Activated CD8-positive, alpha-beta T cell treated with anti-CD3 and anti-CD28 coated beads for 36 hours (primary cell): Measurements from ENCODE around the gene ZNF3. TPM values are rescaled to one million over a fixed set of nuclear protein-coding genes. Genes with fewer than 3 reads are reported as not detected.

Experiments used
- ATAC-seq: fragments of 200-7000 bp; cut with Tn5 transposase; one replicate; pipeline ENCODE4 v1.10.0; 2021; ENCODE audit warnings: mild to moderate bottlenecking, moderate library complexity
- CTCF ChIA-PET: fragments of 350-600 bp; sonication (Branson Sonifier 250); formaldehyde crosslinking; loops from one replicate; lab custom pipeline; 2021; ENCODE audit warnings: antibody characterized with exemption; lab: Charles Lee
- POLR2A ChIA-PET: fragments of 350-600 bp; sonication (Branson Sonifier 250); formaldehyde crosslinking; loops from one replicate; lab custom pipeline; 2021; ENCODE audit warnings: antibody characterized with exemption; lab: Charles Lee
- DNase-seq: peaks from one replicate; pipeline ENCODE4 v3.0.0-alpha.2; 2020
- H3K27ac Mint-ChIP-seq: one replicate; pipeline ENCODE4 v1.8.0; 2021; ENCODE audit warnings: mild to moderate bottlenecking, mixed read lengths
- H3K27me3 Mint-ChIP-seq: one replicate; pipeline ENCODE4 v1.8.0; 2021; ENCODE audit warnings: mixed read lengths
- H3K36me3 Mint-ChIP-seq: one replicate; pipeline ENCODE4 v1.8.0; 2021; ENCODE audit warnings: low read depth, mixed read lengths
- H3K4me1 Mint-ChIP-seq: one replicate; pipeline ENCODE4 v1.8.0; 2021; ENCODE audit warnings: low read depth, mixed read lengths
- H3K4me3 Mint-ChIP-seq: one replicate; pipeline ENCODE4 v1.8.0; 2021; ENCODE audit warnings: mild to moderate bottlenecking, moderate library complexity, mixed read lengths
- H3K9me3 Mint-ChIP-seq: one replicate; pipeline ENCODE4 v1.8.0; 2021; ENCODE audit warnings: mixed read lengths
- intact Hi-C: fragments of 100-400 bp; cut with micrococcal nuclease; formaldehyde crosslinking; loops from one replicate; pipeline ENCODE4 v1.10.0; 2022
- total RNA-seq, 2 experiments: library from RNA; stranded (reverse); gene quantifications; one replicate each; pipeline ENCODE4 v1.2.3, GENCODE V29; 2021
- TF ChIP-seq, protein P1 (sequence below): fragments of 200-600 bp; IDR thresholded peaks from one replicate; pipeline ENCODE4 v1.8.0; 2022; ENCODE audit warnings: antibody characterized with exemption, mild to moderate bottlenecking

The ZNF3 gene
- total RNA-seq, 2 experiments from 2014 or later: 16.4 to 18.9 TPM

DNA sequence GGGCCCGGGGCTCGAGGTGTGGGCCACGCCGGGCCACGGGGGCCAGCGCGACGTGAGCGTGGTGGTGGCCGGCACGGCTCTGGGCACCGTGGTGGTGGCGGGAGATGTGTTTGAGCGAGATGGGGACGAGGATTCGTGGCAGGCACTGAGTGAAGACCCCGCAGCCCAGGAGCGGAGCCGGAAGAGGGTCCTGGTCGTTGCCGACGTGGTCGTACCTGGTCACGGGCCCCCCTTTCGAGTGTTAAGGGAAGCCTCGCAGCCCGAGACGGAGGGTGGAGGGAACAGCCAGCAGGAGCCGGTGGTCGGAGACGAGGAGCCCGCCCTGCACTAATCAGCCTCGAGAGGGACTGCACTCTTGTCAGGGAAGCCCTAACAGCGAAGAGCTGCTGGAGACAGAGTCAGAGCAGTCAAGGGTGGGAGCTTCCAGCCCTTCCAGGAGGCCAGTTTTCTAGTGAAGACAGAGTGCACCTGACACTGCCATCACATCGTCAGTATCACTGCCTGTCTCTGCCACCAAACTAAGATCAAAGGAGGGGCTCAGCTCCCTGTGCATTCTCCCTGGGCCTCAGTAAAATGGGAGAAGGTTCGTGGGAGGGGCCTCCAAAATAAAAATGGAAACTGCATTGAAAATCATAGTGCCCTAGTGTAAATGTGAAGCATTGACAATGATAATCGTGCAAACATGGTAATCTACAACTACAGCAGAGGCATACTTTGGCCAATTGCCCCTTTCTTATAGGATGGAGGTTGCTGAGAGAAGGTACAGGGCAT, 46.5 kb upstream of the ZNF3 start:
- Mint-ChIP-seq H3K4me1 (peaks cover 22% of the 10 kb centered on the region), H3K27me3 (no peaks in the 10 kb centered on the region), H3K36me3 (peaks cover 3% of the 10 kb centered on the region), H3K4me3 (peak overlapping the region; percentile 99), H3K27ac (peak overlapping the region; percentile 72), H3K9me3 (no peaks in the 10 kb centered on the region)
- TF ChIP-seq, protein P1, sequence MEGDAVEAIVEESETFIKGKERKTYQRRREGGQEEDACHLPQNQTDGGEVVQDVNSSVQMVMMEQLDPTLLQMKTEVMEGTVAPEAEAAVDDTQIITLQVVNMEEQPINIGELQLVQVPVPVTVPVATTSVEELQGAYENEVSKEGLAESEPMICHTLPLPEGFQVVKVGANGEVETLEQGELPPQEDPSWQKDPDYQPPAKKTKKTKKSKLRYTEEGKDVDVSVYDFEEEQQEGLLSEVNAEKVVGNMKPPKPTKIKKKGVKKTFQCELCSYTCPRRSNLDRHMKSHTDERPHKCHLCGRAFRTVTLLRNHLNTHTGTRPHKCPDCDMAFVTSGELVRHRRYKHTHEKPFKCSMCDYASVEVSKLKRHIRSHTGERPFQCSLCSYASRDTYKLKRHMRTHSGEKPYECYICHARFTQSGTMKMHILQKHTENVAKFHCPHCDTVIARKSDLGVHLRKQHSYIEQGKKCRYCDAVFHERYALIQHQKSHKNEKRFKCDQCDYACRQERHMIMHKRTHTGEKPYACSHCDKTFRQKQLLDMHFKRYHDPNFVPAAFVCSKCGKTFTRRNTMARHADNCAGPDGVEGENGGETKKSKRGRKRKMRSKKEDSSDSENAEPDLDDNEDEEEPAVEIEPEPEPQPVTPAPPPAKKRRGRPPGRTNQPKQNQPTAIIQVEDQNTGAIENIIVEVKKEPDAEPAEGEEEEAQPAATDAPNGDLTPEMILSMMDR: no peak
- intact Hi-C loops: loop anchor here (10.0 kb wide), 1 partner anchor 213 kb away; the partner anchor contains the start of gene TRIM4
- peak; percentile 56 for DNase-seq
- ATAC-seq: peak; percentile 14
- POLR2A ChIA-PET: interaction anchor here (0.5 to 4.9 kb wide), 7 partner anchors 14 to 202 kb away, joined by 3 to 43 read pairs (median 3); partner anchors contain the start of genes AP4M1 and MCM7
- CTCF ChIA-PET: interaction anchor here (0.6 to 2.8 kb wide), 10 partner anchors 12 to 461 kb away, joined by 3 to 14 read pairs (median 3); partner anchors contain the start of genes AP4M1, LAMTOR4 and MCM7

DNA sequence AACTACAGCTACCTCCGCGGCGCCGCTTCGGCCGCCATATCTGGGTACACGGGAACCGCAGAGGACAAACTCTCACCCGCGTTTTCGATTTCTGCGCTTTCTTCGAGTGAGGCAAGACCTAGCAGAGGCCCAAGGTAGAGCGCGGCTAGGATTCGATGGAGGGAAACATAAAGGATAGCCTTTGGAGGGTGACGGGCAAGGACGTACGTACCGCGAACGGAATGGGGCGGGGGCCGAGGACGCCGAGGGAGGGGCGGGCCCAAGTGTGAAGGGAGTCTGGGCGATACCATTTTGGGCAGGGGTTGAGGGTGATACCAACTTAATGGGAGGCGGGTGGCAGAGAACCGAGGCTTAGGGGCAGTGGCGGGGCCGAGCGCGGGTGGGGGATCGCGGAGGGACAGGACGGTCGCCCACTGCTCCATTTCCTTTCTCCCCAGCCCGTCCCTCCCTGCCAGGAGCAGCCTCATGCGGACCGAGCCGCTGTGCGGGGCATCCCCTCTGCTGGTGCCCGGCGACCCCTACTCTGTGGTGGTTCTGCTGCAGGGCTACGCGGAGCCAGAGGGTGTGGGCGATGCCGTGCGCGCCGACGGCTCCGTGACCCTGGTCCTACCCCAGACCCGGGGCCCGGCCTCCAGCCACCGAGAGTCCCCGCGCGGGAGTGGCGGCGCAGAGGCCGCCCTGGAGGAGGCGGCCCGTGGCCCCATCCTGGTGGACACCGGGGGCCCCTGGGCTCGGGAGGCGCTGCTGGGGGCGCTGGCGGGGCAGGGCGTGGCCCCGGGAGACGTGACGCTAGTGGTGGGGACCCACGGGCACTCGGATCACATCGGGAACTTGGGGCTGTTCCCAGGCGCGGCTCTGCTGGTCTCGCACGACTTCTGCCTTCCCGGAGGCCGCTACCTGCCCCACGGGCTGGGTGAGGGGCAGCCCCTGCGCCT, 45.7 kb upstream of the ZNF3 start, which contains the start of gene MBLAC1:
TSS of gene MBLAC1 (plus strand) at position 37 of the 935 bp plus-strand sequence. CDS start at position 466, 429 bp downstream.
- Mint-ChIP-seq H3K4me3 (peak within 1 kb of the TSS; percentile 99), H3K4me1 (peaks cover 24% of the 10 kb centered on the region), H3K27me3 (no peaks in the 10 kb centered on the region), H3K27ac (peak within 1 kb of the TSS; percentile 100), H3K36me3 (peaks cover 8% of the 10 kb centered on the region), H3K9me3 (no peaks in the 10 kb centered on the region)
- TF ChIP-seq, protein P1: no peak
- ChIA-PET POLR2A (interaction anchor here (0.6 to 4.9 kb wide), 11 partner anchors 12 to 301 kb away, joined by 3 to 43 read pairs (median 4); partner anchors contain the start of genes AP4M1, COPS6, MCM7 and ZCWPW1), CTCF (interaction anchor here (1.0 to 1.1 kb wide), 2 partner anchors 26 to 55 kb away, joined by 3 to 7 read pairs; partner anchors contain the start of genes AP4M1 and MCM7)
- ATAC-seq (peak; percentile 84), DNase-seq (peak; percentile 95)
- intact Hi-C loops: loop anchor here (10.0 kb wide), 1 partner anchor 212 kb away; the partner anchor contains the start of gene TRIM4

DNA sequence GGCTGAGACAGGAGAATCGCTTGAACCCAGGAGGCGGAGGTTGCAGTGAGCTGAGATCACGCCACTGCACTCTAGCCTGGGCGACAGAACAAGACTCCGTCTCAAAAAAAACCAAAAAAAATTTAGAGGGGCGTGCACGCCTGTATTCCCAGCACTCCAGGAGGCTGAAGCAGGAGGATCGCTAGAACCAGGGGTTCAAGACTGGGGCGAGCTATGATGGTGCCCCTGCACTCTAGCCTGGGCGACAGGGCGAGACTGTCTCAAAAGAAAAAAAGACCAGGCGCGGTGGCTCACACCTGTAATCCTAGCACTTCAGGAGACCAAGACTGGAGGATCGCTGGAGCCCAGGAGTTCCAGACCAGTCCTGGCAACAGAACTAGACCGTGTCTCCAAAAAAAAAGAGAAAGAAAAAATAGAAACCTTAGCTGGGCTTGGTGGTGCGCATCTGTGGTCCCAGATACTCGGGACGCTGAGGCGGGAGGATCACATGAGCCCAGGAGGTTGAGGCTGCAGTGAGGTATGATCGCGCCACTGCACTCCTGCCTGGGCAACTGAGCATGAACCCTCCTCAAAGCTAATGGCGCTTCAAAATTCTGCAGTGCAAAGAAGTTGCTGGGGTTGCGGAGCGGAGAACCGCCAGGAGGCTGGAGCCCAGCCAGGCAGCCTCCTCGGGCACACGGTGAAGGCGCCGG, 44.9 kb upstream of the ZNF3 start:
- DNase-seq (no peak), ATAC-seq (no peak)
- ChIA-PET CTCF (interaction anchor here (0.9 to 1.1 kb wide), 2 partner anchors 25 to 147 kb away, joined by 3 to 7 read pairs; partner anchors contain the start of genes AP4M1 and MCM7), POLR2A (interaction anchor here (0.6 to 4.9 kb wide), 11 partner anchors 12 to 302 kb away, joined by 3 to 43 read pairs (median 4); partner anchors contain the start of genes AP4M1, COPS6, MCM7 and ZCWPW1)
- peak overlapping the region; percentile 99 for H3K4me3 Mint-ChIP-seq
- intact Hi-C loops: loop anchor here (10.0 kb wide), 1 partner anchor 212 kb away; the partner anchor contains the start of gene TRIM4
- peak overlapping the region; percentile 100 for H3K27ac Mint-ChIP-seq
- peaks cover 24% of the 10 kb centered on the region for H3K4me1 Mint-ChIP-seq
- no peaks in the 10 kb centered on the region for H3K27me3 Mint-ChIP-seq
- TF ChIP-seq, protein P1: no peak
- peaks cover 8% of the 10 kb centered on the region for H3K36me3 Mint-ChIP-seq
- no peaks in the 10 kb centered on the region for H3K9me3 Mint-ChIP-seq
